Muscle layer of duodenum (tissue), 2 donors: Measurements from ENCODE around the gene SKAP2.

ENCODE experiments used
- H3K27ac ChIP-seq: one replicate; pipeline ENCODE4 v1.7.0; 2013; ENCODE audit warnings: mild to moderate bottlenecking, low read length
- H3K27me3 ChIP-seq: one replicate; pipeline ENCODE4 v1.7.0; 2013; ENCODE audit warnings: low read depth, mild to moderate bottlenecking, control low read depth, low read length
- H3K36me3 ChIP-seq, 2 donors: one replicate each; pipeline ENCODE4 v1.7.0; 2013; ENCODE audit warnings: low read length in 2 of 2, control low read depth in 1 of 2, mild to moderate bottlenecking in 1 of 2; ENCODE audit not compliant: insufficient read depth in 2 of 2, control insufficient read depth in 1 of 2
- H3K4me1 ChIP-seq, 2 donors: one replicate each; pipeline ENCODE4 v1.7.0; 2013; ENCODE audit warnings: low read length in 2 of 2, mild to moderate bottlenecking in 2 of 2, control low read depth in 1 of 2, moderate library complexity in 1 of 2; ENCODE audit not compliant: insufficient read depth in 2 of 2, control insufficient read depth in 1 of 2
- H3K4me3 ChIP-seq, 2 donors: one replicate each; pipeline ENCODE4 v1.7.0; 2013; ENCODE audit warnings: low read length in 2 of 2, low read depth in 1 of 2, mild to moderate bottlenecking in 1 of 2
- H3K9me3 ChIP-seq, 2 donors: one replicate each; pipeline ENCODE4 v1.7.0; 2013; ENCODE audit warnings: low read length in 2 of 2, control low read depth in 1 of 2, mild to moderate bottlenecking in 1 of 2; ENCODE audit not compliant: control insufficient read depth in 1 of 2
- donor health status: healthy.

The SKAP2 gene

GRCh38 chr7:26743205-26743604 lies 121.2 kb downstream of the SKAP2 start:
- Histone ChIP-seq H3K4me3 (no peak overlapping the region), H3K36me3 (peaks cover 10% of the 10 kb centered on the region in 2 donors)

GRCh38 chr7:26735976-26736600 lies 128.3 kb downstream of the SKAP2 start:
- Histone ChIP-seq H3K9me3 (no peaks in the 10 kb centered on the region), H3K27me3 (no peaks in the 10 kb centered on the region)

More at GRCh38 chr7:26743205-26743604, 121.2 kb downstream of the SKAP2 start:
- H3K27me3 ChIP-seq: no peaks in the 10 kb centered on the region
- H3K27ac ChIP-seq: no peak overlapping the region
- no peaks in the 10 kb centered on the region for H3K9me3 ChIP-seq
- no peaks in the 10 kb centered on the region for H3K4me1 ChIP-seq

GRCh38 chr7:26729150-26729775 lies 135.1 kb downstream of the SKAP2 start:
- Histone ChIP-seq H3K36me3 (peaks cover 0 to 4% of the 10 kb centered on the region in 2 donors), H3K27me3 (no peaks in the 10 kb centered on the region), H3K4me1 (no peaks in the 10 kb centered on the region), H3K9me3 (no peaks in the 10 kb centered on the region), H3K4me3 (no peak overlapping the region), H3K27ac (no peak overlapping the region)

More at GRCh38 chr7:26735976-26736600, 128.3 kb downstream of the SKAP2 start:
- H3K27ac ChIP-seq: no peak overlapping the region
- peaks cover 10 to 45% of the 10 kb centered on the region in 2 donors for H3K36me3 ChIP-seq
- no peak overlapping the region for H3K4me3 ChIP-seq
- no peaks in the 10 kb centered on the region for H3K4me1 ChIP-seq

- H3K36me3 ChIP-seq: no peaks in the 10 kb centered on the region
- H3K9me3 ChIP-seq: no peaks in the 10 kb centered on the region
- H3K27me3 ChIP-seq: no peaks in the 10 kb centered on the region
Observed at GRCh38 chr7:26726051-26726450, 138.3 kb downstream of the SKAP2 start.

GRCh38 chr7:26724795-26725194 lies 139.6 kb downstream of the SKAP2 start:
- Histone ChIP-seq H3K9me3 (no peaks in the 10 kb centered on the region), H3K4me1 (no peaks in the 10 kb centered on the region), H3K27me3 (no peaks in the 10 kb centered on the region), H3K27ac (no peak overlapping the region), H3K36me3 (no peaks in the 10 kb centered on the region), H3K4me3 (no peak overlapping the region)

More at GRCh38 chr7:26726051-26726450, 138.3 kb downstream of the SKAP2 start:
- H3K4me3 ChIP-seq: no peak overlapping the region
- H3K27ac ChIP-seq: no peak overlapping the region
- no peaks in the 10 kb centered on the region for H3K4me1 ChIP-seq

- Histone ChIP-seq H3K27me3 (no peaks in the 10 kb centered on the region), H3K4me1 (no peaks in the 10 kb centered on the region), H3K27ac (no peak overlapping the region), H3K9me3 (no peaks in the 10 kb centered on the region), H3K4me3 (no peak overlapping the region), H3K36me3 (no peaks in the 10 kb centered on the region)
Observed at GRCh38 chr7:26723129-26723528, 141.3 kb downstream of the SKAP2 start.

- Histone ChIP-seq H3K4me3 (no peak overlapping the region), H3K36me3 (no peaks in the 10 kb centered on the region), H3K27ac (no peak overlapping the region), H3K9me3 (no peaks in the 10 kb centered on the region), H3K27me3 (no peaks in the 10 kb centered on the region), H3K4me1 (no peaks in the 10 kb centered on the region)
Observed at GRCh38 chr7:26721450-26721849, 142.9 kb downstream of the SKAP2 start.

GRCh38 chr7:26718063-26718462 lies 146.3 kb downstream of the SKAP2 start:
- H3K27me3 ChIP-seq: no peaks in the 10 kb centered on the region
- H3K4me1 ChIP-seq: peaks cover 0 to 5% of the 10 kb centered on the region in 2 donors
- H3K9me3 ChIP-seq: no peaks in the 10 kb centered on the region
- H3K4me3 ChIP-seq: no peak overlapping the region
- H3K36me3 ChIP-seq: no peaks in the 10 kb centered on the region
- H3K27ac ChIP-seq: no peak overlapping the region

- Histone ChIP-seq H3K9me3 (no peaks in the 10 kb centered on the region), H3K27ac (no peak overlapping the region), H3K4me1 (peaks cover 0 to 5% of the 10 kb centered on the region in 2 donors), H3K27me3 (no peaks in the 10 kb centered on the region), H3K4me3 (no peak overlapping the region), H3K36me3 (no peaks in the 10 kb centered on the region)
Observed at GRCh38 chr7:26714438-26714837, 150.0 kb downstream of the SKAP2 start.

- Histone ChIP-seq H3K36me3 (no peaks in the 10 kb centered on the region), H3K4me3 (no peak overlapping the region), H3K27ac (no peak overlapping the region), H3K4me1 (peaks cover 0 to 5% of the 10 kb centered on the region in 2 donors), H3K9me3 (no peaks in the 10 kb centered on the region), H3K27me3 (no peaks in the 10 kb centered on the region)
Observed at GRCh38 chr7:26714006-26714405, 150.4 kb downstream of the SKAP2 start.

GRCh38 chr7:26709210-26709990 lies 155.0 kb downstream of the SKAP2 start:
- no peaks in the 10 kb centered on the region for H3K36me3 ChIP-seq
- no peaks in the 10 kb centered on the region for H3K9me3 ChIP-seq
- H3K27ac ChIP-seq: no peak overlapping the region
- H3K4me1 ChIP-seq: peaks cover 5 to 22% of the 10 kb centered on the region in 2 donors
- H3K4me3 ChIP-seq: no peak overlapping the region
- no peaks in the 10 kb centered on the region for H3K27me3 ChIP-seq
